ENCODE measurements around the gene IQCH. TPM values are rescaled to one million over a fixed set of nuclear protein-coding genes. Genes with fewer than 3 reads are reported as not detected.

The IQCH gene
- total and polyA plus RNA-seq, 2 donors (not counting 1 experiment from before 2014, with no cell fraction given): 1.7 to 5.0 TPM

DNA sequence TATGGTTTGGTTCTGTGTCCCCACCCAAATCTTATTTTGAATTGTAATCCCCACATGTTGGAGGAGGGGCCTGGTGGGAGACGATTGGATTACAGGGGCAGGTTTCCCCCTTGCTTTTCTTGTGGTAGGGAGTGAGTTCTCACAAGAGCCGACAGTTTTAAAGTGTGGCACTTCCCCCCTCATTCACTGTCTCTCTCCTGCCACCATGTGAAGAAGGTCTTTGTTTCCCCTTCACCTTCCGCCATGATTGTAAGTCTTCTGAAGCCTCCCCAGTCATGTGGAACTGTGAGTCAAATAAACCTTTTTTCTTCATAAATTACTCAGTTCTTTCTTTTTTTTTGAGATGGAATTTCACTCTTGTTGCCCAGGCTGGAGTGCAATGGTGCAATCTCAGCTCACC is 124.9 kb downstream of the IQCH start:
- DNase-seq (ENCODE audit: low read depth in 2 of 2): no peak
- TF ChIP-seq, protein P1, sequence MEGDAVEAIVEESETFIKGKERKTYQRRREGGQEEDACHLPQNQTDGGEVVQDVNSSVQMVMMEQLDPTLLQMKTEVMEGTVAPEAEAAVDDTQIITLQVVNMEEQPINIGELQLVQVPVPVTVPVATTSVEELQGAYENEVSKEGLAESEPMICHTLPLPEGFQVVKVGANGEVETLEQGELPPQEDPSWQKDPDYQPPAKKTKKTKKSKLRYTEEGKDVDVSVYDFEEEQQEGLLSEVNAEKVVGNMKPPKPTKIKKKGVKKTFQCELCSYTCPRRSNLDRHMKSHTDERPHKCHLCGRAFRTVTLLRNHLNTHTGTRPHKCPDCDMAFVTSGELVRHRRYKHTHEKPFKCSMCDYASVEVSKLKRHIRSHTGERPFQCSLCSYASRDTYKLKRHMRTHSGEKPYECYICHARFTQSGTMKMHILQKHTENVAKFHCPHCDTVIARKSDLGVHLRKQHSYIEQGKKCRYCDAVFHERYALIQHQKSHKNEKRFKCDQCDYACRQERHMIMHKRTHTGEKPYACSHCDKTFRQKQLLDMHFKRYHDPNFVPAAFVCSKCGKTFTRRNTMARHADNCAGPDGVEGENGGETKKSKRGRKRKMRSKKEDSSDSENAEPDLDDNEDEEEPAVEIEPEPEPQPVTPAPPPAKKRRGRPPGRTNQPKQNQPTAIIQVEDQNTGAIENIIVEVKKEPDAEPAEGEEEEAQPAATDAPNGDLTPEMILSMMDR (conservative IDR thresholded peaks at IDR 0.05 in 1 of 2, IDR thresholded peaks at IDR 0.05 in 1 of 2; ENCODE audit: low read depth in 1 of 2, low read length in 2 of 2): no peak
- Histone ChIP-seq H3K27ac (ENCODE audit: insufficient read depth, low read length) (no peak overlapping the region), H4K20me1 (ENCODE audit: control insufficient read depth, extremely low read depth, insufficient read depth, low read length) (no peaks in the 10 kb centered on the region), H2AFZ (ENCODE audit: low read length) (no peak overlapping the region), H3K4me2 (ENCODE audit: extremely low read depth, insufficient read depth, low read length) (no peak overlapping the region), H3K79me2 (ENCODE audit: control insufficient read depth, insufficient read depth, low read length) (no peaks in the 10 kb centered on the region), H3K9ac (ENCODE audit: insufficient read depth, low read length) (no peak overlapping the region), H3K27me3 (ENCODE audit: control insufficient read depth, insufficient read depth, low read length) (no peaks in the 10 kb centered on the region), H3K9me3 (ENCODE audit: control insufficient read depth, insufficient read depth, low read depth, low read length) (no peaks in the 10 kb centered on the region), H3K36me3 (ENCODE audit: control insufficient read depth, insufficient read depth, low read length) (no peaks in the 10 kb centered on the region), H3K4me3 (replicated peaks in 1 of 4; ENCODE audit: control extremely low read depth in 1 of 4, insufficient read depth in 1 of 4, low read depth in 3 of 4, low read length in 4 of 4) (no peak overlapping the region), H3K4me1 (ENCODE audit: control insufficient read depth, extremely low read depth, insufficient read depth, low read length) (no peaks in the 10 kb centered on the region)

DNA sequence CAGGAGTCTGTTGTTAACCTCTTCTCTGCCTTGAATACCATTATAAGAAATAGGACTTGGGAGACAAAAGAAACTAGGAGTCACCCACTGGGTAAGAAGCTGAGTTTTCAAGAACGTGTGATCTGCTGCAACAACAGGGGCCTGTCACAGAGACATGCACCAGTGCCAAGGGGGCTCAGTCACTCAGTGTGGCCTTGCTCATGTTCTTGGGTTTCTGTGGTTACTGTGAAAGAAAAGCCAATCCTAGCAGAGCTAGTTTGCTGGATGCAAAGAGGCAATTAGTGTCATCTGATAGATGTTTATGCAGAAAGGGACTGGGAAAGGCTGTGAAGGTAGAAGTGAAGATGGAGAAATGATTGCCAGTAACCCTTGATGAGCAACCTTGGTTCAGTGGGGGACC is 126.3 kb downstream of the IQCH start:
- Histone ChIP-seq H3K9me3 (ENCODE audit: control insufficient read depth, insufficient read depth, low read depth, low read length) (no peaks in the 10 kb centered on the region), H3K4me2 (ENCODE audit: extremely low read depth, insufficient read depth, low read length) (no peak overlapping the region), H3K4me3 (replicated peaks in 1 of 4; ENCODE audit: control extremely low read depth in 1 of 4, insufficient read depth in 1 of 4, low read depth in 3 of 4, low read length in 4 of 4) (no peak overlapping the region), H3K79me2 (ENCODE audit: control insufficient read depth, insufficient read depth, low read length) (no peaks in the 10 kb centered on the region), H3K27me3 (ENCODE audit: control insufficient read depth, insufficient read depth, low read length) (no peaks in the 10 kb centered on the region), H3K4me1 (ENCODE audit: control insufficient read depth, extremely low read depth, insufficient read depth, low read length) (no peaks in the 10 kb centered on the region), H2AFZ (ENCODE audit: low read length) (no peak overlapping the region), H4K20me1 (ENCODE audit: control insufficient read depth, extremely low read depth, insufficient read depth, low read length) (no peaks in the 10 kb centered on the region), H3K27ac (ENCODE audit: insufficient read depth, low read length) (no peak overlapping the region), H3K36me3 (ENCODE audit: control insufficient read depth, insufficient read depth, low read length) (no peaks in the 10 kb centered on the region), H3K9ac (ENCODE audit: insufficient read depth, low read length) (no peak overlapping the region)
- no peak for DNase-seq (ENCODE audit: low read depth in 2 of 2)
- no peak for TF ChIP-seq EZH2 (IDR thresholded peaks at IDR 0.05; ENCODE audit: low read length, missing control alignments)
- TF ChIP-seq, protein P1 (conservative IDR thresholded peaks at IDR 0.05 in 1 of 2, IDR thresholded peaks at IDR 0.05 in 1 of 2; ENCODE audit: low read depth in 1 of 2, low read length in 2 of 2): no peak

DNA sequence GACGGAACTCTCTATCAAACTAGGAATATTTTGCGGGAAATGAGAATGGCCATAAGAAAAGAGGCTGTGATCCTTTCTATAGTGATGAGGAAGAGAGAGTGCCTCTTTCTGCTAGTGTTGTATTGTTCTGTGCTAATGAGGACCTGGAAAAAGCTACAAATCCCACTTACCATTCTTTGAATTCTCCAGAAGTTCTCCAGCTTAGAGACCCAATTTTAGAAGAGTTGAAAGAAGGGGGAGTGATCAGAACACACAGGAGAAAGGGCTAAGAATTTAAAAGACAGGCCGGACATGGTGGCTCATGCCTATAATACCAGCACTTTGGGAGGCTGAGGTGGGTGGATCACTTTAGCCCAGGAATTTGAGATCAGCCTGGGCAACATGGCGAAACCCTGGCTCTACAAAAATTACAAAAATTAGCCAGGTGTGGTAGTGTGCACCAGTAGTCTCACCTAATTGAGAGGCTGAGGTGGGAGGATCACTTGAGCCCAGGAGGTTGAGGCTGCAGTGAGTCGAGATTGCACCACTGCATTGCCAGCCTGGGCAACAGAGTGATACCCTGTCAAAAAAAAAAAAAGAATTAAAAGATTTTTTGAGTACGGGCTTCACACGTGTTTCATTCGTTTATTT is 126.9 kb downstream of the IQCH start:
- Histone ChIP-seq H3K4me2 (ENCODE audit: extremely low read depth, insufficient read depth, low read length) (no peak overlapping the region), H3K27ac (ENCODE audit: insufficient read depth, low read length) (no peak overlapping the region), H3K4me3 (replicated peaks in 1 of 4; ENCODE audit: control extremely low read depth in 1 of 4, insufficient read depth in 1 of 4, low read depth in 3 of 4, low read length in 4 of 4) (no peak overlapping the region), H3K9me3 (ENCODE audit: control insufficient read depth, insufficient read depth, low read depth, low read length) (no peaks in the 10 kb centered on the region), H4K20me1 (ENCODE audit: control insufficient read depth, extremely low read depth, insufficient read depth, low read length) (no peaks in the 10 kb centered on the region), H3K27me3 (ENCODE audit: control insufficient read depth, insufficient read depth, low read length) (no peaks in the 10 kb centered on the region), H3K79me2 (ENCODE audit: control insufficient read depth, insufficient read depth, low read length) (no peaks in the 10 kb centered on the region), H3K4me1 (ENCODE audit: control insufficient read depth, extremely low read depth, insufficient read depth, low read length) (no peaks in the 10 kb centered on the region), H3K9ac (ENCODE audit: insufficient read depth, low read length) (no peak overlapping the region), H3K36me3 (ENCODE audit: control insufficient read depth, insufficient read depth, low read length) (no peaks in the 10 kb centered on the region), H2AFZ (ENCODE audit: low read length) (no peak overlapping the region)
- TF ChIP-seq, protein P1 (conservative IDR thresholded peaks at IDR 0.05 in 1 of 2, IDR thresholded peaks at IDR 0.05 in 1 of 2; ENCODE audit: low read depth in 1 of 2, low read length in 2 of 2): no peak
- no peak for TF ChIP-seq EZH2 (IDR thresholded peaks at IDR 0.05; ENCODE audit: low read length, missing control alignments)
- no peak for DNase-seq (ENCODE audit: low read depth in 2 of 2)
